ENCODE results near the gene DSTYK.
"Not testable (repeated sequence)": the region's sequence is repeated elsewhere in the genome, so short reads cannot be mapped to it uniquely, and the experiment has no call there.

DSTYK gene

GRCh38 chr1:205158048-205158616, 53.4 kb downstream of the DSTYK start:
- peaks cover 92% of the 10 kb centered on the region for H3K36me3 Mint-ChIP-seq (ENCODE audit: low read depth)
- TF ChIP-seq, protein P1, sequence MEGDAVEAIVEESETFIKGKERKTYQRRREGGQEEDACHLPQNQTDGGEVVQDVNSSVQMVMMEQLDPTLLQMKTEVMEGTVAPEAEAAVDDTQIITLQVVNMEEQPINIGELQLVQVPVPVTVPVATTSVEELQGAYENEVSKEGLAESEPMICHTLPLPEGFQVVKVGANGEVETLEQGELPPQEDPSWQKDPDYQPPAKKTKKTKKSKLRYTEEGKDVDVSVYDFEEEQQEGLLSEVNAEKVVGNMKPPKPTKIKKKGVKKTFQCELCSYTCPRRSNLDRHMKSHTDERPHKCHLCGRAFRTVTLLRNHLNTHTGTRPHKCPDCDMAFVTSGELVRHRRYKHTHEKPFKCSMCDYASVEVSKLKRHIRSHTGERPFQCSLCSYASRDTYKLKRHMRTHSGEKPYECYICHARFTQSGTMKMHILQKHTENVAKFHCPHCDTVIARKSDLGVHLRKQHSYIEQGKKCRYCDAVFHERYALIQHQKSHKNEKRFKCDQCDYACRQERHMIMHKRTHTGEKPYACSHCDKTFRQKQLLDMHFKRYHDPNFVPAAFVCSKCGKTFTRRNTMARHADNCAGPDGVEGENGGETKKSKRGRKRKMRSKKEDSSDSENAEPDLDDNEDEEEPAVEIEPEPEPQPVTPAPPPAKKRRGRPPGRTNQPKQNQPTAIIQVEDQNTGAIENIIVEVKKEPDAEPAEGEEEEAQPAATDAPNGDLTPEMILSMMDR (IDR thresholded peaks at IDR 0.05; ENCODE audit: unreplicated experiment in 3 of 3) = no peak
- no peaks in the 10 kb centered on the region for H3K27me3 Mint-ChIP-seq (ENCODE audit: low read depth)
- H3K4me1 Mint-ChIP-seq = no peaks in the 10 kb centered on the region
- H3K27ac Mint-ChIP-seq = no peak overlapping the region
- H3K9me3 Mint-ChIP-seq = peaks cover 25% of the 10 kb centered on the region
- H3K4me3 Mint-ChIP-seq = no peak overlapping the region

DNA sequence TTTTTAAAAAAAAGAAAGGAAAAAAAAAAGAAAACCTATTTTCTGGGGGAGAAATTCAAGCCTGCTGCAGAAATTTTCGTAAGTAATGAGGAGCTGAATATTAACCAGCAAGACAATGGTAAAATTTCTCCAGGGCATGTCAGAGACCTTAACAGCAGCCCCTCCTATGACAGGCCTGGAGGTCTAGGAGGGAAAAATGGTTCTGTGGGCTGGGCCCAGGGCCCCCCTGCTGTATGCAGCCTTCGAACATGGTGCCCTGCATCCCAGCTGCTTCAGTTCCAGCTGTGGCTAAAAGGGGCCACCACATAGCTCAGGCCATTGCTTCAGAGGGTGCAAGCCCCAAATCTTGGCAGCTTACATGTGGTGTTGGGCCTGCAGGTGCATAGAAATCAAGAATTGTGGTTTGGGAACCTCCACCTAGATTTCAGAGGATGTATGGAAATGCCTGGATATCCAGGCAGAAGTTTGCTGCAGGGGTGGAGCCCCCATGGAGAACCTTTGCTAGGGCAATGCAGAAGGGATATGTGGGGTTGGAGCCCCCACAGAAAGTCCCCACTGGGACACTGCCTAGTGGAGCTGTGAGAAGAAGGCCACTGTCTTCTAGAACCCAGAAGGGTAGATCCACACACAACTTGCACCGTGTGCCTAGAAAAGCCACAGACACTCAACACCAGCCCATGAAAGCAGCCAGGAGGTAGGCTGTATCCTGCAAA, 55.7 kb downstream of the DSTYK start:
- not testable (repeated sequence) for H3K4me3 Mint-ChIP-seq; H3K27ac Mint-ChIP-seq; H3K27me3 Mint-ChIP-seq (ENCODE audit: low read depth); H3K4me1 Mint-ChIP-seq
- Mint-ChIP-seq H3K9me3 (peaks cover 25% of the 10 kb centered on the region), H3K36me3 (ENCODE audit: low read depth) (peaks cover 83% of the 10 kb centered on the region)

- Mint-ChIP-seq H3K4me1 (no peaks in the 10 kb centered on the region), H3K9me3 (peaks cover 22% of the 10 kb centered on the region), H3K27ac (no peak overlapping the region), H3K4me3 (no peak overlapping the region), H3K36me3 (ENCODE audit: low read depth) (peaks cover 77% of the 10 kb centered on the region), H3K27me3 (ENCODE audit: low read depth) (no peaks in the 10 kb centered on the region)
- TF ChIP-seq, protein P1 (IDR thresholded peaks at IDR 0.05; ENCODE audit: unreplicated experiment in 3 of 3) = no peak
These were observed 59.0 kb downstream of the DSTYK start for GRCh38 chr1:205152505-205152904.

- no peak overlapping the region for H3K4me3 Mint-ChIP-seq
- H3K27ac Mint-ChIP-seq = no peak overlapping the region
- no peaks in the 10 kb centered on the region for H3K4me1 Mint-ChIP-seq
- peaks cover 68% of the 10 kb centered on the region for H3K36me3 Mint-ChIP-seq (ENCODE audit: low read depth)
- no peaks in the 10 kb centered on the region for H3K27me3 Mint-ChIP-seq (ENCODE audit: low read depth)
- peaks cover 7% of the 10 kb centered on the region for H3K9me3 Mint-ChIP-seq
- TF ChIP-seq, protein P1 (IDR thresholded peaks at IDR 0.05; ENCODE audit: unreplicated experiment in 3 of 3) = no peak
These were observed 60.7 kb downstream of the DSTYK start for GRCh38 chr1:205150651-205151428.

- H3K4me3 Mint-ChIP-seq = no peak overlapping the region
- peaks cover 39% of the 10 kb centered on the region for H3K36me3 Mint-ChIP-seq (ENCODE audit: low read depth)
- H3K4me1 Mint-ChIP-seq = peaks cover 13% of the 10 kb centered on the region
- H3K27me3 Mint-ChIP-seq (ENCODE audit: low read depth) = no peaks in the 10 kb centered on the region
- no peaks in the 10 kb centered on the region for H3K9me3 Mint-ChIP-seq
- TF ChIP-seq, protein P1 (IDR thresholded peaks at IDR 0.05; ENCODE audit: unreplicated experiment in 3 of 3) = no peak
- peak overlapping the region in 1 of 3 experiments; percentile 21 for H3K27ac Mint-ChIP-seq
These were observed 64.2 kb downstream of the DSTYK start for GRCh38 chr1:205147191-205147835.

DNA sequence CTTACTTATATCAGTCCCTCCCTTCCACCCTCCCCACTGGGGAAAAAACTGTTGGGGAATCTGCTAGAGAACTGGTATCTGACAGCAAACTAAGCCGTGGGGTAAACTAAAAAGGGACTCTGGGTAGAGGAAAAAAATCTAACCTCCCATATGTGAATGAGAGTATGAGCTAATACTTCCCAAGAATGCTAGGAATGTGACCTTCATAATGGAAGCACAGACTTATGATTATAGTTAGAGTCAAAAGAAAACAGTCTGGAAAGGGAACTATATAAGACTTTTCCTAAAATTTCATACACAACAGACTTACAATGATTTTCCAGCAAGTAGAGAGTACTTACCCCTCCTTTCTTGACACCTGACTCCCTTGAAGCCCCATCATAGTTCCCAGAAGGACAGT, 66.8 kb downstream of the DSTYK start:
- Mint-ChIP-seq H3K4me3 (no peak overlapping the region), H3K9me3 (no peaks in the 10 kb centered on the region), H3K27me3 (ENCODE audit: low read depth) (no peaks in the 10 kb centered on the region), H3K36me3 (ENCODE audit: low read depth) (peaks cover 31% of the 10 kb centered on the region), H3K4me1 (peaks cover 13% of the 10 kb centered on the region), H3K27ac (peak overlapping the region; percentile 88 to 89 (median 88))
- TF ChIP-seq, protein P1 (IDR thresholded peaks at IDR 0.05; ENCODE audit: unreplicated experiment in 3 of 3) = no peak

Measured in nephron (organoid).